Fibroblast of pulmonary artery (primary cell): ENCODE results near the gene COIL.

ENCODE experiments used
- DNase-seq: peaks from one replicate; pipeline ENCODE4 v3.0.0-alpha.2; 2010; ENCODE audit warnings: low read depth
- H3K4me3 ChIP-seq: replicated peaks from 2 replicates; pipeline ENCODE4 v1.5.1; 2011; ENCODE audit warnings: low read depth, mild to moderate bottlenecking, control low read depth, low read length, moderate library complexity
- CTCF ChIP-seq: IDR thresholded peaks from 2 replicates; pipeline ENCODE4 v1.5.1; 2011; ENCODE audit warnings: mild to moderate bottlenecking, control low read depth, low read length, inconsistent platforms; ENCODE audit errors: missing control alignments

COIL gene

GRCh38 chr17:56928586-56928985 lies 32.3 kb downstream of the COIL start:
- H3K4me3 ChIP-seq, result no peak overlapping the region
- TF ChIP-seq CTCF, result no peak
- no peak for DNase-seq

GRCh38 chr17:56926704-56927103 lies 34.1 kb downstream of the COIL start:
- no peak for DNase-seq
- TF ChIP-seq CTCF, result no peak
- H3K4me3 ChIP-seq, result no peak overlapping the region

- DNase-seq, result no peak
- TF ChIP-seq CTCF, result no peak
- H3K4me3 ChIP-seq, result no peak overlapping the region
Measured at GRCh38 chr17:56926270-56926669, 34.6 kb downstream of the COIL start.

GRCh38 chr17:56925088-56925487 lies 35.8 kb downstream of the COIL start:
- no peak for TF ChIP-seq CTCF
- DNase-seq, result no peak
- no peak overlapping the region for H3K4me3 ChIP-seq

GRCh38 chr17:56919717-56920116 lies 41.1 kb downstream of the COIL start:
- peak; percentile 22 for DNase-seq
- TF ChIP-seq CTCF, result no peak
- no peak overlapping the region for H3K4me3 ChIP-seq

- no peak for TF ChIP-seq CTCF
- no peak overlapping the region for H3K4me3 ChIP-seq
- DNase-seq, result peak; percentile 87
Measured at GRCh38 chr17:56918916-56919315, 41.9 kb downstream of the COIL start.

- no peak overlapping the region for H3K4me3 ChIP-seq
- peak; percentile 14 for DNase-seq
- no peak for TF ChIP-seq CTCF
Measured at GRCh38 chr17:56917559-56918296, 43.1 kb downstream of the COIL start.
